ENCODE measurements around the gene LY86. TPM values are rescaled to one million over a fixed set of nuclear protein-coding genes. Genes with fewer than 3 reads are reported as not detected.

The LY86 gene
- total RNA-seq, 2 donors from 2014 or later = 2.3 TPM; not detected in 1

DNA sequence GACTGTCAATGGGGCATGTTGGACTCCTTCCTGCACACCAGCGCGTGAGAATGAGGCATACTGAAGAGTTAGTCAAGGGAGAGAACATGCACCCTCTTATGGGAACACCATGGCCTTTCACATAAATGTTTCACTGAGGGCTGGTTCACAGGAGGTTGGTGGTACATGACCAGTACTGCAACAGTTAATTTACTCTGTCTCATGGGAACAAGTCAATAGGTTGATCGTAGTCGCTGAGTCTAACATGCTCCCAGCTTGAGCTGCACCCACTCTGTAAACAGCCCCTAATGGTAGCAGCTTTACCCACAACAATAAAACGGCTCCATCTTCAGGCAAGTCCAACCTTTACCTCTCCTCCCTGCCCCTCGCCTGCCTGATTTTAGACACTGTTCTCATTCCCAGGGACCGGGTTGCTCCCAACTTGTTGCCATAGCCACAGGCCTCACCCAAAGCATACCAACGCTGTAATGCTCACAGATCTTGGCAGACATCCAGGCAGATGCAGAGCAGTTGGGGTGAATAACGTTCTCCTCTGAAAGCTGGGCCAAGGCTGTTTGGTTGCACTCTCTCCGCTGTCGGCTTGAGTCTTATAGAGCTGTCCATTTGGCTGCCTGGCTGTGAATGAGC is 111.3 kb downstream of the LY86 start:
- 32 to 46% methylated on average over 10 to 11 of the region's 11 CpGs for WGBS, 2 donors
- Histone ChIP-seq H3K9me3 (no peaks in the 10 kb centered on the region), H3K4me3 (no peak overlapping the region), H3K27me3 (no peaks in the 10 kb centered on the region), H3K36me3 (replicated peaks in 1 of 2; ENCODE audit: insufficient read depth in 1 of 2, low read depth in 2 of 2) (no peaks in the 10 kb centered on the region), H3K27ac (peak overlapping the region in 3 of 4 donors; percentile 14 to 49 (median 40)), H3K4me1 (peaks cover 24% of the 10 kb centered on the region)
- peak; percentile 79 for ATAC-seq
- intact Hi-C loops (cut with DNase I) = loop anchor here (10.0 kb wide), 1 partner anchor 545 kb away; no protein-coding TSS in a partner anchor
- no peak for TF ChIP-seq POLR2A (IDR thresholded peaks at IDR 0.05)
- TF ChIP-seq, protein P1, sequence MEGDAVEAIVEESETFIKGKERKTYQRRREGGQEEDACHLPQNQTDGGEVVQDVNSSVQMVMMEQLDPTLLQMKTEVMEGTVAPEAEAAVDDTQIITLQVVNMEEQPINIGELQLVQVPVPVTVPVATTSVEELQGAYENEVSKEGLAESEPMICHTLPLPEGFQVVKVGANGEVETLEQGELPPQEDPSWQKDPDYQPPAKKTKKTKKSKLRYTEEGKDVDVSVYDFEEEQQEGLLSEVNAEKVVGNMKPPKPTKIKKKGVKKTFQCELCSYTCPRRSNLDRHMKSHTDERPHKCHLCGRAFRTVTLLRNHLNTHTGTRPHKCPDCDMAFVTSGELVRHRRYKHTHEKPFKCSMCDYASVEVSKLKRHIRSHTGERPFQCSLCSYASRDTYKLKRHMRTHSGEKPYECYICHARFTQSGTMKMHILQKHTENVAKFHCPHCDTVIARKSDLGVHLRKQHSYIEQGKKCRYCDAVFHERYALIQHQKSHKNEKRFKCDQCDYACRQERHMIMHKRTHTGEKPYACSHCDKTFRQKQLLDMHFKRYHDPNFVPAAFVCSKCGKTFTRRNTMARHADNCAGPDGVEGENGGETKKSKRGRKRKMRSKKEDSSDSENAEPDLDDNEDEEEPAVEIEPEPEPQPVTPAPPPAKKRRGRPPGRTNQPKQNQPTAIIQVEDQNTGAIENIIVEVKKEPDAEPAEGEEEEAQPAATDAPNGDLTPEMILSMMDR (IDR thresholded peaks at IDR 0.05) = peak in 2 of 7 experiments; percentile 8 to 14
- DNase-seq = peak; percentile 67 to 86 (median 78)

DNA sequence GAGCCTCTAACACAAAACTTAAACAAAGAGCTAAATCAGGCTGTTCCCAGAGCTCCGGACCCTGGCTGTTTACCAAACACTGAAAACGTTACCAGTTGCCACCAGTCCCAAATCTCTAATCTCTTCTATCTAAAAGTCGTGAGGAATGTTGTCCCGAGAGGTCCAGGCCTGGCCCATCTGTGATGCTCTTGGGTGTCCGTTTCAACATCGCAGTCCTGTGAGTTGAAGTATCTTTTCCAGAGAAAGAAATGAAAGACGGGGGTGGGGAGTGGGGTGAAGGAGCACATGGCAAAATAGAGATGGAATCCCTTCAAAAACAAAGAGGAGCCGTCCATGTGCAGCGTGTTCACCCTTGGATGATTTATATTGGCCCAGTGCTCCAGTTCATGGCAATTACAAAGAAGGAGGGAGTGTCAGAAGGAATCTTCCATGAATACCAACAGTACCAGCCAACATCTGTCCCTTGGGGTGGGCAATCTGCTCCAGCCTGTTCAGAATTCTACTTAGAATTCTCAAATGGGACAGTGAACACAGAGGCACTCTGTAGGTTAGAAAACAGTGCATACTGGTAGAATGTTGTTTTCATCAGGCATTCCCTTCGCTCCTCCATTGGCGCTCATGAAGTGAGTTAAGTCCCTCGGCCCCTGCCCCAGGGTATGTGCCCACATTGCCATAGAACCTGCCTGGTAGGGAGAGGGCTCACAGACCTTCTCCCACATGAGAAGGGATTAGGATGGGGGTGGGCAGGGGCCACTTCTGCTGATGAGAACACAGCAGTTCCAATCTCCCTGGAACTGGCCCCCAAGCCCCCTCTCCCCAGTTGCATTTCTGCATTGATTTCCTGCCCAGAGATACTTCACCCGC is 112.1 kb downstream of the LY86 start:
- WGBS, 2 donors = 58 to 73% methylated on average over 10 to 13 of the region's 13 CpGs
- Histone ChIP-seq H3K27ac (peak overlapping the region in 2 of 4 donors; percentile 40 to 49), H3K4me1 (peaks cover 24% of the 10 kb centered on the region), H3K36me3 (replicated peaks in 1 of 2; ENCODE audit: insufficient read depth in 1 of 2, low read depth in 2 of 2) (no peaks in the 10 kb centered on the region), H3K27me3 (no peaks in the 10 kb centered on the region), H3K4me3 (no peak overlapping the region), H3K9me3 (no peaks in the 10 kb centered on the region)
- intact Hi-C loops (cut with DNase I) = no loop called here
- DNase-seq (peak in 1 of 4 donors; percentile 8), ATAC-seq (peak; percentile 5)
- TF ChIP-seq, protein P1 (IDR thresholded peaks at IDR 0.05) = no peak
- TF ChIP-seq POLR2A (IDR thresholded peaks at IDR 0.05) = no peak

DNA sequence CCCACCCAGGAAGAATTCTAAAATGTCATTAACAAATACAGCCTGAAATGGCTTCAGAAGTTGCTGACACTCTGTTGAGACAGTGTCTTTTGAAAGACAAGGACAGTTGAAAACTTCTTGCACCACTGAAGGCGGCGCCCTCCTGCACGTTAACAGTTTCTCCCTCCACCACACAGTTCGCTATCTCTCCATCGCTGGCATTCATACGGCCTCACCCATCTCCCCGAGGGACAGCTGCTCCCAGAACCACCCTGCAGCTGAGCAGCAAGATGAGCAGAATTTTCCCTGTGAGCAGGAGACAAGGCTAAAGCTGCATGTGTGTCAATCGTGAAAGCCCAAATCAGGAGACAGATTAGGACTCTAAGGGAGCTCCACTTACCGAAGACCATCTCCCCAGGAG is 113.3 kb downstream of the LY86 start:
- DNase-seq = peak in 1 of 4 donors; percentile 1
- no peaks in the 10 kb centered on the region for H3K36me3 ChIP-seq (replicated peaks in 1 of 2; ENCODE audit: insufficient read depth in 1 of 2, low read depth in 2 of 2)
- peaks cover 19% of the 10 kb centered on the region for H3K4me1 ChIP-seq
- no peaks in the 10 kb centered on the region for H3K9me3 ChIP-seq
- no peak for ATAC-seq
- H3K27me3 ChIP-seq = no peaks in the 10 kb centered on the region
- H3K4me3 ChIP-seq = no peak overlapping the region
- intact Hi-C loops (cut with DNase I) = no loop called here
- TF ChIP-seq POLR2A (IDR thresholded peaks at IDR 0.05) = no peak
- 72 to 73% methylated on average over 9 of the region's 9 CpGs for WGBS, 2 donors
- H3K27ac ChIP-seq = no peak overlapping the region

DNA sequence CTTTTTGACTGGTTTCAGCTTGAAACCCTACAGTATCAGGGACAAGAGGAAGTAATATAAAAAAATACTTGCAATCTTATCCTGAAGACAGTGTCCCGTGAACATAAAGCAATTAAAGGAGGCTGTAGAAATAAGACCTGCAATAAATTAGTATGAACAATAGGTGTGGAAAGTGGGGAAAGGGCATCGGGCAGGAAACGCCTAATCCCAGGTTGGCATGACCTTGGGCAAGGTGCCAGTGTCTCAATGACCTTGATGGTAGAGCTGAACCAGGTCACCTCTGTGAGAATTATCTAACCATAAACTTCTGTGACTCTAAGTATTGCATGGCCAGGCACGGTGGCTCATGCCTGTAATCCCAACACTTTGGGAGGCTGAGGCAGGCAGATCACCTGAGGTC is 115.2 kb downstream of the LY86 start:
- intact Hi-C loops (cut with DNase I) = no loop called here
- Histone ChIP-seq H3K27ac (peak overlapping the region in 3 of 4 donors; percentile 21 to 46 (median 33)), H3K27me3 (no peaks in the 10 kb centered on the region), H3K9me3 (no peaks in the 10 kb centered on the region), H3K4me3 (no peak overlapping the region), H3K36me3 (replicated peaks in 1 of 2; ENCODE audit: insufficient read depth in 1 of 2, low read depth in 2 of 2) (no peaks in the 10 kb centered on the region), H3K4me1 (peaks cover 18% of the 10 kb centered on the region)
- peak; percentile 21 for ATAC-seq
- 13 to 19% methylated on average over 4 of the region's 4 CpGs for WGBS, 2 donors
- DNase-seq = peak; percentile 56 to 74 (median 60)
- no peak for TF ChIP-seq POLR2A (IDR thresholded peaks at IDR 0.05)
- TF ChIP-seq, protein P1 (IDR thresholded peaks at IDR 0.05) = no peak
